Endothelial cell of umbilical vein (primary cell): Measurements from ENCODE around the gene CARMIL1.

Experiments
- EZH2 ChIP-seq: IDR thresholded peaks from 2 replicates; pipeline ENCODE4 v1.6.1; 2012; ENCODE audit warnings: borderline replicate concordance, low read depth, mild to moderate bottlenecking, moderate library complexity, low read length, inconsistent platforms; ENCODE audit not compliant: severe bottlenecking
- FOS ChIP-seq: IDR thresholded peaks from 2 replicates; pipeline ENCODE4 v1.6.1; 2011; ENCODE audit warnings: mild to moderate bottlenecking, low read length, moderate library complexity, borderline replicate concordance; ENCODE audit not compliant: insufficient read depth
- GATA2 ChIP-seq: IDR thresholded peaks from 2 replicates; pipeline ENCODE4 v1.7.0; 2011; ENCODE audit warnings: low read depth, mild to moderate bottlenecking, moderate library complexity, mixed read lengths, low read length; ENCODE audit not compliant: insufficient read length, insufficient read depth
- JUN ChIP-seq: IDR thresholded peaks from 2 replicates; pipeline ENCODE4 v1.6.1; 2011; ENCODE audit warnings: borderline replicate concordance, low read depth; ENCODE audit not compliant: insufficient read length, insufficient read depth
- MYC ChIP-seq: IDR thresholded peaks from one replicate; pipeline ENCODE4 v1.6.1; 2011; ENCODE audit warnings: mild to moderate bottlenecking, low read depth, low read length
- POLR2A ChIP-seq: IDR thresholded peaks from 2 replicates; pipeline ENCODE4 v1.6.1; 2012; ENCODE audit warnings: low read depth, mild to moderate bottlenecking, control low read depth, low read length
- POLR2AphosphoS5 ChIP-seq: IDR thresholded peaks from 2 replicates; pipeline ENCODE4 v1.6.1; 2012; ENCODE audit warnings: low read depth, mild to moderate bottlenecking, control low read depth, low read length, moderate library complexity; ENCODE audit not compliant: insufficient read depth
- TF ChIP-seq, protein P1 (sequence below), 2 donors: IDR thresholded peaks; 1 replicate in 1 of 2; 2 replicates in 1 of 2; pipeline ENCODE4 v1.5.1; 2011; ENCODE audit warnings: low read length in 2 of 2, mild to moderate bottlenecking in 2 of 2, moderate library complexity in 2 of 2, control low read depth in 1 of 2, inconsistent platforms in 1 of 2, low read depth in 1 of 2; ENCODE audit not compliant: insufficient read depth in 1 of 2; ENCODE audit errors: extremely low read depth in 1 of 2
- TF ChIP-seq, protein P2 (sequence below): IDR thresholded peaks from 2 replicates; pipeline ENCODE4 v1.6.1; 2011; ENCODE audit not compliant: insufficient read depth, insufficient read length

DNA sequence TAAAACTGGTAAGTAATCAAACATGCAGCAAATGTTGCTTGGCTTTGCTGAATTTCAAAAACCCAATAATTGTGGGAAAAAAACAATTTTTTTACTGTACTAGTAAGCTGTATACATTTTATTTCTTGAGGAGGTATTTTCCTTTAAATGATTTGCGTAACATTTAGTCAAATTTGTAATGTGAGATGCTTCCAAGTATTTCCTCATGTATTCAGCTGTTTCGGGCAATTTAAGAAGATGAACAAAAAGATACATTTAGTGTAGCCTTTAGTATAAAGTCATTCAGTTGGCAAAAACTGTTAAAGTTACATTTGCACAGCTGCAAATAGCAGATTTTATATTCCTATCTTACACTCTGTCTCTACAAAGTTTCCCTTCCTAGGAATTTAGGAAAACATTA, 186.8 kb downstream of the CARMIL1 start:
- no peak for TF ChIP-seq EZH2
- TF ChIP-seq, protein P1, sequence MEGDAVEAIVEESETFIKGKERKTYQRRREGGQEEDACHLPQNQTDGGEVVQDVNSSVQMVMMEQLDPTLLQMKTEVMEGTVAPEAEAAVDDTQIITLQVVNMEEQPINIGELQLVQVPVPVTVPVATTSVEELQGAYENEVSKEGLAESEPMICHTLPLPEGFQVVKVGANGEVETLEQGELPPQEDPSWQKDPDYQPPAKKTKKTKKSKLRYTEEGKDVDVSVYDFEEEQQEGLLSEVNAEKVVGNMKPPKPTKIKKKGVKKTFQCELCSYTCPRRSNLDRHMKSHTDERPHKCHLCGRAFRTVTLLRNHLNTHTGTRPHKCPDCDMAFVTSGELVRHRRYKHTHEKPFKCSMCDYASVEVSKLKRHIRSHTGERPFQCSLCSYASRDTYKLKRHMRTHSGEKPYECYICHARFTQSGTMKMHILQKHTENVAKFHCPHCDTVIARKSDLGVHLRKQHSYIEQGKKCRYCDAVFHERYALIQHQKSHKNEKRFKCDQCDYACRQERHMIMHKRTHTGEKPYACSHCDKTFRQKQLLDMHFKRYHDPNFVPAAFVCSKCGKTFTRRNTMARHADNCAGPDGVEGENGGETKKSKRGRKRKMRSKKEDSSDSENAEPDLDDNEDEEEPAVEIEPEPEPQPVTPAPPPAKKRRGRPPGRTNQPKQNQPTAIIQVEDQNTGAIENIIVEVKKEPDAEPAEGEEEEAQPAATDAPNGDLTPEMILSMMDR (IDR thresholded peaks at IDR 0.05; ENCODE audit: extremely low read depth in 1 of 2, insufficient read depth in 1 of 2, low read depth in 1 of 2, low read length in 2 of 2): no peak
- TF ChIP-seq POLR2A: no peak
- TF ChIP-seq POLR2AphosphoS5: no peak
- TF ChIP-seq JUN: no peak
- TF ChIP-seq, protein P2, sequence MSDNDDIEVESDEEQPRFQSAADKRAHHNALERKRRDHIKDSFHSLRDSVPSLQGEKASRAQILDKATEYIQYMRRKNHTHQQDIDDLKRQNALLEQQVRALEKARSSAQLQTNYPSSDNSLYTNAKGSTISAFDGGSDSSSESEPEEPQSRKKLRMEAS: no peak
- no peak for TF ChIP-seq MYC
- TF ChIP-seq GATA2: no peak
- no peak for TF ChIP-seq FOS
